Astrocyte (in vitro differentiated cells and primary cell): ENCODE measurements around the gene PCBP1. TPM values are rescaled to one million over a fixed set of nuclear protein-coding genes. Genes with fewer than 3 reads are reported as not detected.

ENCODE experiments used
- DNase-seq: peaks from one replicate; pipeline ENCODE4 v3.0.0-alpha.2; 2010; ENCODE audit warnings: low read depth
- FAIRE-seq: peaks from 2 replicates; lab custom pipeline; 2011; peaks lifted over from hg19 to GRCh38; lab: Jason Lieb, UNC
- H2AFZ ChIP-seq: 2 replicates; pipeline ENCODE4 v1.6.0; 2012; ENCODE audit warnings: low read depth, low read length, inconsistent platforms
- H3K27ac ChIP-seq: 2 replicates; pipeline ENCODE4 v1.5.1; 2011; ENCODE audit warnings: low read depth, low read length, inconsistent platforms
- H3K27me3 ChIP-seq: 2 replicates; pipeline ENCODE4 v1.6.0; 2011; ENCODE audit warnings: low read length, inconsistent platforms; ENCODE audit not compliant: insufficient read depth
- H3K36me3 ChIP-seq: 2 replicates; pipeline ENCODE4 v1.5.1; 2011; ENCODE audit warnings: low read length, inconsistent platforms; ENCODE audit not compliant: insufficient read depth
- H3K4me1 ChIP-seq: 2 replicates; pipeline ENCODE4 v1.5.1; 2011; ENCODE audit warnings: low read length, inconsistent platforms; ENCODE audit not compliant: insufficient read depth
- H3K4me2 ChIP-seq: 2 replicates; pipeline ENCODE4 v1.6.0; 2012; ENCODE audit warnings: low read length, inconsistent platforms
- H3K4me3 ChIP-seq: 2 replicates; pipeline ENCODE4 v1.5.1; 2011; ENCODE audit warnings: low read depth, mild to moderate bottlenecking, low read length, inconsistent platforms; ENCODE audit not compliant: insufficient read depth
- H3K79me2 ChIP-seq: 2 replicates; pipeline ENCODE4 v1.6.0; 2012; ENCODE audit warnings: mild to moderate bottlenecking, low read length, inconsistent platforms; ENCODE audit not compliant: insufficient read depth
- H3K9ac ChIP-seq: 2 replicates; pipeline ENCODE4 v1.6.0; 2012; ENCODE audit warnings: mild to moderate bottlenecking, low read length, inconsistent platforms
- H3K9me3 ChIP-seq: 2 replicates; pipeline ENCODE4 v1.5.1; 2012; ENCODE audit warnings: low read depth, mild to moderate bottlenecking, low read length, inconsistent platforms; ENCODE audit not compliant: insufficient read depth
- H4K20me1 ChIP-seq: 2 replicates; pipeline ENCODE4 v1.6.0; 2012; ENCODE audit warnings: low read length, inconsistent platforms; ENCODE audit not compliant: insufficient read depth
- H3K27ac Mint-ChIP-seq: one replicate; pipeline ENCODE4 v1.8.0; 2021; ENCODE audit warnings: mild to moderate bottlenecking, mixed read lengths; ENCODE audit not compliant: unreplicated experiment
- H3K27me3 Mint-ChIP-seq: one replicate; pipeline ENCODE4 v1.8.0; 2021; ENCODE audit warnings: low read depth, mixed read lengths; ENCODE audit not compliant: unreplicated experiment
- H3K36me3 Mint-ChIP-seq: one replicate; pipeline ENCODE4 v1.8.0; 2021; ENCODE audit warnings: low read depth, mixed read lengths; ENCODE audit not compliant: unreplicated experiment
- H3K4me1 Mint-ChIP-seq: one replicate; pipeline ENCODE4 v1.8.0; 2021; ENCODE audit warnings: low read depth, mixed read lengths; ENCODE audit not compliant: unreplicated experiment
- H3K4me3 Mint-ChIP-seq: one replicate; pipeline ENCODE4 v1.8.0; 2021; ENCODE audit warnings: mild to moderate bottlenecking, moderate library complexity, mixed read lengths; ENCODE audit not compliant: unreplicated experiment
- H3K9me3 Mint-ChIP-seq: one replicate; pipeline ENCODE4 v1.8.0; 2021; ENCODE audit warnings: mild to moderate bottlenecking, mixed read lengths; ENCODE audit not compliant: unreplicated experiment
- EZH2 ChIP-seq: IDR thresholded peaks from 2 replicates; pipeline ENCODE4 v1.6.1; 2012; ENCODE audit warnings: mild to moderate bottlenecking, low read length, inconsistent platforms; ENCODE audit not compliant: insufficient read depth
- total RNA-seq: library from RNA; stranded (reverse); gene quantifications from 2 replicates; pipeline ENCODE4 v1.2.1, GENCODE V29; 2021
- TF ChIP-seq, protein P1 (sequence below): IDR thresholded peaks from 2 replicates; pipeline ENCODE4 v1.5.1; 2011; ENCODE audit warnings: low read depth, mild to moderate bottlenecking, inconsistent platforms, low read length, moderate library complexity; ENCODE audit not compliant: insufficient read depth

PCBP1 gene
- total RNA-seq, 1 donor from 2014 or later, result 205 TPM

DNA sequence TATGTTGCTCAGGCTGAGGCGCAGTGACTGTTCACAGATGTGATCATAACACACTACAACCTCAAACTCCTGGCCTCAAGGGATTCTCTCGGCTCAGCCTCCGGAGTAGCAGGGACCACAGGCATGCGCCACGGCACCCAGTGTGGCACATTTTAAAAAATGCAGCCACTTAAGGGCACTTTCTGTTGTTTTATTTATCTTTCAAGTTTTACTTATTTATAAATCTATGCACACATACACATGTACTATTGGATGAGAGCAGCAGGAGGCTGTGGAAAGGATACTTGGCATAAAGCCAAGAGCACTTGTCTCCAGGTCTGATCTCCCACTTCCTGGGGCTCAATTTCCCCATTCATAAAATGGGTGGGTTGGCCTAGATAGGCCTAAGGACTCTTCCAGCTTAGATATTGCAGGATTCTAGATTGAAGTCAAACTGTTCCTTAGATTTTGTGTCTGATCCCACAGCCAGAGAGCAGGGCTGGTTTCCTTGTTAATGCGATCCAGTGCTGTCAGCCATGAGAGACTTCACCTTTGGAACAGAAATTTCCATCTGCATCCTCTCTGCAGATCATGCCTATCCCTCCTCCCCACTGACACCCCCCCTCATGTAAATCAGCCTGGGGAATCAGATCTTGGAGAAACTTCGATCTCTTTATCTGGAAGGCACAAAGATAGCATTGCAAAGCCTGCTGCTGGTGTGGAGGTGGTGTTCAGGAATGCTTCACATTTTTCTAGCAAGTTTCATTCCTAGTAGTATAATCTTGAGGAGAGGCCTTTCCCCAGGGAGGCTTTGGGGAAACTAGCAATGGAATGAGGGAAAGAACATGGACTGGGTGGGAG is 24.7 kb downstream of the PCBP1 start:
- Mint-ChIP-seq H3K9me3 (no peaks in the 10 kb centered on the region), H3K27me3 (no peaks in the 10 kb centered on the region), H3K4me1 (peaks cover 29% of the 10 kb centered on the region), H3K36me3 (no peaks in the 10 kb centered on the region), H3K4me3 (peak overlapping the region; percentile 72), H3K27ac (peak overlapping the region; percentile 82)
- Histone ChIP-seq H3K4me2 (peak overlapping the region; percentile 63), H3K9me3 (no peaks in the 10 kb centered on the region), H4K20me1 (no peaks in the 10 kb centered on the region), H3K9ac (no peak overlapping the region), H3K79me2 (no peaks in the 10 kb centered on the region), H2AFZ (peak overlapping the region; percentile 14), H3K4me1 (peaks cover 18% of the 10 kb centered on the region), H3K27me3 (no peaks in the 10 kb centered on the region), H3K27ac (peak overlapping the region; percentile 7), H3K4me3 (no peak overlapping the region), H3K36me3 (no peaks in the 10 kb centered on the region)
- TF ChIP-seq, protein P1, sequence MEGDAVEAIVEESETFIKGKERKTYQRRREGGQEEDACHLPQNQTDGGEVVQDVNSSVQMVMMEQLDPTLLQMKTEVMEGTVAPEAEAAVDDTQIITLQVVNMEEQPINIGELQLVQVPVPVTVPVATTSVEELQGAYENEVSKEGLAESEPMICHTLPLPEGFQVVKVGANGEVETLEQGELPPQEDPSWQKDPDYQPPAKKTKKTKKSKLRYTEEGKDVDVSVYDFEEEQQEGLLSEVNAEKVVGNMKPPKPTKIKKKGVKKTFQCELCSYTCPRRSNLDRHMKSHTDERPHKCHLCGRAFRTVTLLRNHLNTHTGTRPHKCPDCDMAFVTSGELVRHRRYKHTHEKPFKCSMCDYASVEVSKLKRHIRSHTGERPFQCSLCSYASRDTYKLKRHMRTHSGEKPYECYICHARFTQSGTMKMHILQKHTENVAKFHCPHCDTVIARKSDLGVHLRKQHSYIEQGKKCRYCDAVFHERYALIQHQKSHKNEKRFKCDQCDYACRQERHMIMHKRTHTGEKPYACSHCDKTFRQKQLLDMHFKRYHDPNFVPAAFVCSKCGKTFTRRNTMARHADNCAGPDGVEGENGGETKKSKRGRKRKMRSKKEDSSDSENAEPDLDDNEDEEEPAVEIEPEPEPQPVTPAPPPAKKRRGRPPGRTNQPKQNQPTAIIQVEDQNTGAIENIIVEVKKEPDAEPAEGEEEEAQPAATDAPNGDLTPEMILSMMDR, result no peak
- TF ChIP-seq EZH2, result no peak
- DNase-seq (peak; percentile 72), FAIRE-seq (no peak)

DNA sequence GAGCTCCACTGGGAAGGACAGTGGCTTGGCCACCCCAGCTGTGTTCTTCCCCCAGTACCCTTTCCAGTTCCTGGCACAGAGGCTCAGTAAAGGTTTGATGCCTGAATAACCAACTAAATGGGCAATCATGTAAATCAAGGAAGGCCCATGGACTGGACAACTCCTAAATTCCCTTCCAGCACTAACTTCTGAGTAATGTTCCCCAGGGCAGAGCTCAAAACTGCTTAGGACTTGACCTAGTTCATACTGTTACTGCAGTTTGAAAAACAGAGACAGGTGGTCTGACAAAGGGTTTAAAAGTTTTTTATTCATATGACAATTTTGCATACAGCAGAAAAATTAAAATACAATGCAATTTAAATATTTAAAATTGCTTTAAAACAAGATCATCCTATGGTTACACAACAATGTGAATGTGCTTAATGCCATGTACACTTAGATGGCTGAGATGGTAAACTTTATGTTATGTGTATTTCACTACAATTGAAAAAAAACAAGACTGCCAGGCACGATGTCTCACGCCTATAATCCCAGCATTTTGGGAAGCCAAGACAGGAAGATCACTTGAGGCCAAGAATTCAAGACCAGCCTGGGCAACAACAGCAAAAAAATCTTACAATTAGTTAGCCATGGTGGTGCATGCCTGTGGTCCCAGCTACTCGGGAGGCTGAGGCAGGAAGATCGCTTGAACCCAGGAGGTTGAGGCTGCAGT is 26.2 kb downstream of the PCBP1 start:
- peaks cover 23% of the 10 kb centered on the region for H3K4me1 Mint-ChIP-seq
- H3K4me2 ChIP-seq, result no peak overlapping the region

More for the DNA sequence above, 26.2 kb downstream of the PCBP1 start:
- H3K9ac ChIP-seq, result no peak overlapping the region
- H3K4me1 ChIP-seq, result peaks cover 11% of the 10 kb centered on the region
- H3K27me3 ChIP-seq, result no peaks in the 10 kb centered on the region
- Mint-ChIP-seq H3K4me3 (no peak overlapping the region), H3K36me3 (no peaks in the 10 kb centered on the region), H3K9me3 (no peaks in the 10 kb centered on the region), H3K27ac (peak overlapping the region; percentile 82), H3K27me3 (no peaks in the 10 kb centered on the region)
- no peak overlapping the region for H3K4me3 ChIP-seq
- FAIRE-seq, result no peak
- no peaks in the 10 kb centered on the region for H3K9me3 ChIP-seq
- H3K36me3 ChIP-seq, result no peaks in the 10 kb centered on the region
- no peak overlapping the region for H3K27ac ChIP-seq
- no peaks in the 10 kb centered on the region for H3K79me2 ChIP-seq
- no peak overlapping the region for H2AFZ ChIP-seq
- H4K20me1 ChIP-seq, result no peaks in the 10 kb centered on the region
- no peak for DNase-seq
- no peak for TF ChIP-seq EZH2
- TF ChIP-seq, protein P1, result no peak
